HK-2 (cell line): ENCODE results near the gene RNF111.
"Not testable (repeated sequence)": the region's sequence is repeated elsewhere in the genome, so short reads cannot be mapped to it uniquely, and the experiment has no call there.

Experiments used
- DNase-seq: peaks from one replicate; pipeline ENCODE4 v3.0.0-alpha.2; 2018; ENCODE audit not compliant: unreplicated experiment

Gene RNF111

GRCh38 chr15:59059076-59059597, 71.7 kb downstream of the RNF111 start:
- DNase-seq, result no peak

- no peak for DNase-seq
These were observed 72.9 kb downstream of the RNF111 start for GRCh38 chr15:59060348-59060747.

- no peak for DNase-seq
These were observed 75.6 kb downstream of the RNF111 start for GRCh38 chr15:59063042-59063441.

GRCh38 chr15:59069430-59069829, 82.0 kb downstream of the RNF111 start:
- no peak for DNase-seq

- no peak for DNase-seq
These were observed 87.1 kb downstream of the RNF111 start for GRCh38 chr15:59074607-59075006.

- DNase-seq, result no peak
These were observed 100.3 kb downstream of the RNF111 start for GRCh38 chr15:59087731-59088130.

GRCh38 chr15:59094077-59094476, 106.6 kb downstream of the RNF111 start:
- no peak for DNase-seq

GRCh38 chr15:59096429-59096828, 109.0 kb downstream of the RNF111 start:
- no peak for DNase-seq

GRCh38 chr15:59099162-59099685, 111.8 kb downstream of the RNF111 start:
- no peak for DNase-seq

GRCh38 chr15:59104602-59104911, 117.1 kb downstream of the RNF111 start:
- no peak for DNase-seq

- DNase-seq, result peak; percentile 81
These were observed 117.7 kb downstream of the RNF111 start, which contains the start of gene CCNB2 for GRCh38 chr15:59104912-59105732. Gene CCNB2, plus strand, starts transcription at chr15:59105146. Its CDS starts 123 bp downstream, at chr15:59105269.

- no peak for DNase-seq
These were observed 118.4 kb downstream of the RNF111 start for GRCh38 chr15:59105854-59106253.

- DNase-seq, result no peak
These were observed 123.8 kb downstream of the RNF111 start for GRCh38 chr15:59111251-59111650.

- no peak for DNase-seq
These were observed 127.6 kb downstream of the RNF111 start for GRCh38 chr15:59115047-59115446.

- DNase-seq, result no peak
These were observed 128.7 kb downstream of the RNF111 start for GRCh38 chr15:59116141-59116540.

- DNase-seq, result no peak
These were observed 129.3 kb downstream of the RNF111 start for GRCh38 chr15:59116771-59117170.

- DNase-seq, result no peak
These were observed 132.2 kb downstream of the RNF111 start for GRCh38 chr15:59119625-59120024.

- no peak for DNase-seq
These were observed 133.5 kb downstream of the RNF111 start for GRCh38 chr15:59120937-59121336.

GRCh38 chr15:59124261-59124660, 136.8 kb downstream of the RNF111 start:
- DNase-seq, result no peak

GRCh38 chr15:59125683-59126082, 138.2 kb downstream of the RNF111 start:
- not testable (repeated sequence) for DNase-seq

- DNase-seq, result not testable (repeated sequence)
These were observed 139.8 kb downstream of the RNF111 start for GRCh38 chr15:59127255-59127654.

- DNase-seq, result no peak
These were observed 144.0 kb downstream of the RNF111 start for GRCh38 chr15:59131456-59131855.

GRCh38 chr15:59131969-59132562, 144.6 kb downstream of the RNF111 start:
- no peak for DNase-seq
